Vagina (tissue), 2 donors: ENCODE data around the gene WWTR1.

Source experiments
- POLR2A ChIP-seq, 2 donors: fragments of 450-650 bp; IDR thresholded peaks; one replicate each; pipeline ENCODE4 v1.6.1; 2017; ENCODE audit warnings: antibody characterized with exemption in 2 of 2, mild to moderate bottlenecking in 2 of 2, moderate library complexity in 2 of 2
- POLR2AphosphoS5 ChIP-seq, 2 donors: sonication (generic); formaldehyde crosslinking; IDR thresholded peaks; one replicate each; pipeline ENCODE4 v1.9.0; 2017; ENCODE audit warnings: antibody characterized with exemption in 2 of 2, mild to moderate bottlenecking in 2 of 2, low read depth in 1 of 2; ENCODE audit not compliant: insufficient read depth in 1 of 2

- TF ChIP-seq POLR2AphosphoS5 (IDR thresholded peaks at IDR 0.05; ENCODE audit: insufficient read depth in 1 of 2, low read depth in 1 of 2) (no peak), POLR2A (IDR thresholded peaks at IDR 0.05) (no peak)
These were observed 122.5 kb downstream of the WWTR1 start for GRCh38 chr3:149535333-149535685.
